GM12875 (cell line): ENCODE data around the gene SHB.

ENCODE experiments used
- H3K4me3 ChIP-seq: one replicate; pipeline ENCODE4 v1.5.1; 2011; ENCODE audit warnings: low read depth, low read length, control low read depth
- CTCF ChIP-seq: IDR thresholded peaks from 2 replicates; pipeline ENCODE4 v1.5.1; 2011; ENCODE audit warnings: low read depth, mild to moderate bottlenecking, control low read depth, inconsistent platforms, low read length, moderate library complexity, borderline replicate concordance; ENCODE audit not compliant: insufficient read depth

Gene SHB

GRCh38 chr9:38011991-38012390 is 57.0 kb downstream of the SHB start:
- TF ChIP-seq CTCF, result no peak
- H3K4me3 ChIP-seq, result no peak overlapping the region

- H3K4me3 ChIP-seq, result no peak overlapping the region
- TF ChIP-seq CTCF, result no peak
Measured at GRCh38 chr9:38010918-38011704, 57.9 kb downstream of the SHB start.

DNA sequence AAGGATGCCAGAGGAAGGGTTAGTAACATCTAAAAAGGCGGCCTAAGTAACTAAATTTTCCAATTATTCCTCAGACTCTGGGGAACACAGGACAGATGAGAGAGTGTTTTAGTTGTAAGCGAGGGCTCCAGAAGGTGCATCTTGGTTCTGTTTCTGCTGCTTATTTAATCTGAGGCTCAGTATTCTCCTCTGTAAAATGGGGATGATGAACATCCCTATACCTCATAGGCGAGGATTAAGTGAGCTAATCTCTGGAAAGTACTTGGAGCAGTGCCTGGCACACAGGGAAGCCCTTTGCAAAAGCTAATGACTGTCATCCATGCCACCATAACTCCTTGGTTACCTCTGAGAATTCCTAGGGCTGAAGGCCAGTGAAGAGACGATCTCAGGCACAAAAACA is 59.0 kb downstream of the SHB start:
- no peak for TF ChIP-seq CTCF
- H3K4me3 ChIP-seq, result no peak overlapping the region

- H3K4me3 ChIP-seq, result no peak overlapping the region
- TF ChIP-seq CTCF, result no peak
Measured at GRCh38 chr9:38009035-38009501, 60.0 kb downstream of the SHB start.

DNA sequence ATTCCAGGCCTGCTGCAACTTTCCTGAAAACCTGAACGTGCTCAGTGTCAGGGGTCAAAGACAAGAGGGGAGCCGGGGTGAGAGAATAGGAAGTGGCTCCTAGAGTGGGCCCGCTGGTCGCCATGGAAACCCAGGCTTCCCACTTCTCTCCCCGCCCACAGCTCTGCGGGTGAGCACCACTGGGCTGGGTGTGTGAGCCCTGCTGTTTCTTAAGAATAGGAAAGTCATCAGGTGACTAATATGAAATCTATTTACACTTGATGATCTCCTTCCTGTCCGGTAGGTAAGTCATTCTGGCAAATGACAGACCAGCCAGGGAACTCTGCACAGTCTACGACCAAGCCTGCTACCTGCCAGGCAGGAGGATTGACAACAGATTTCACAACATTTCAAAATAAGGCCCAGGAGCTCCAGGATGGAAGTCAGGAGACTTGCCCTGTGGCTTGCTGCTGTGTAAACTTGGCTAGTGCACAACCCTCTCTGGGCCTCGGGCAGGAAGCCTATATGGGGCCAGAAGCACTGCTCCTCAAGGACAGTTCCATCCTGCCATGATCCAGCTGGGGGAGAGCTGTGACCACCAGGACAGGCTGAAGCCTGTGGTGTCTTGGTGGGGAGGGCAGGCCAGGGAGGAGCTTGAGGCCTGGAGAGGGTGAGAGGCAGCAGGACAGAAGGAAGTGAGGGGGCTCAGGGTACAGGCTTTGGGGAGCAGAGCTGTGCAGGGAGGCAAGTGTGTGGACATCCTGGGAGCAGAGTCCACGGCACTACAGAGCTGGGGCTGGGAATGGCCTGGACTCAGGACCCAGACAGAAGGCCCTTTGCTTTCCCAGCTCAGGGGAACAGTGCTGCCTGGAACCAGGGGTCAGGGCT is 60.6 kb downstream of the SHB start:
- no peak for TF ChIP-seq CTCF
- no peak overlapping the region for H3K4me3 ChIP-seq

GRCh38 chr9:38007016-38007415 is 62.0 kb downstream of the SHB start:
- TF ChIP-seq CTCF, result no peak
- H3K4me3 ChIP-seq, result no peak overlapping the region
